SK-MEL-5 (cell line): ENCODE measurements around the gene TMPRSS7. TPM values are rescaled to one million over a fixed set of nuclear protein-coding genes. Genes with fewer than 3 reads are reported as not detected.

Source experiments
- DNase-seq: peaks from one replicate; pipeline ENCODE4 v3.0.0-alpha.2; 2016; ENCODE audit warnings: low read depth, low spot score
- in situ Hi-C: cut with HindIII; loops from 2 replicates; pipeline ENCODE4 v1.10.0; 2016; ENCODE audit warnings: low sequenced_read_pairs, high pct_unique_total_duplicates, low pct_unique_long_range_greater_than_20kb
- total RNA-seq: library from RNA; depleted of rRNA; stranded (reverse); fragments of >200 nt; shearing (Covaris generic); gene quantifications from 2 replicates; pipeline ENCODE4 v1.2.3, GENCODE V29; 2014

The TMPRSS7 gene
- total RNA-seq, 1 experiment from 2014 or later: not detected

DNA sequence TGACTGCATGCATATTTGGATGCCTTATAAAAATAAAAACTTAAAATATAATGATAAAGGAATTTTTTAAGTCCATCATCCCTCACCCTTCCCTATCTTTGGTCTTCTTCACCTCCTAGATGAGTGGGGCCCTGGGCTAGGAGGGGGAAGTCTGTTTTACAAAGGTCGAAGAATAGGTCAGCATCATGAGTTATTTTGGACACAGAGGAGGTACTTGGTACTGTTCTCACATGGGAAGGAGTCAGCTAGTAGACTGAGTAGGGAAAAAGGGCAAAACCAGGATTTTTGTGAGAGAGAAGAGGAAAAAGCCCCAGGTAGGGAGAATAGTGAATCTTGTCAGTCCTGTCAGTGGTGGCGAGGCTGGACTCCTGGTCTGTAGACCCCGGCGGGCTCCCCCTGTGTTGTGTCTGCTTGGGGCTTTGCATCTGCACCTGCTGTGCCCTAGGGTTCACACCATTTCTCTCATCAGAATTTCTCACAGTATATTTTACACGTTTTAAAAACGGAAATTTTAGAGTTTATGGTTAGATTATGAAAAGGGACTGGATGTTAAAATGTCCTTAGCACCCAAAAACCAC, 81.4 kb downstream of the TMPRSS7 start:
- DNase-seq: no peak
- in situ Hi-C loops: no loop called here

DNA sequence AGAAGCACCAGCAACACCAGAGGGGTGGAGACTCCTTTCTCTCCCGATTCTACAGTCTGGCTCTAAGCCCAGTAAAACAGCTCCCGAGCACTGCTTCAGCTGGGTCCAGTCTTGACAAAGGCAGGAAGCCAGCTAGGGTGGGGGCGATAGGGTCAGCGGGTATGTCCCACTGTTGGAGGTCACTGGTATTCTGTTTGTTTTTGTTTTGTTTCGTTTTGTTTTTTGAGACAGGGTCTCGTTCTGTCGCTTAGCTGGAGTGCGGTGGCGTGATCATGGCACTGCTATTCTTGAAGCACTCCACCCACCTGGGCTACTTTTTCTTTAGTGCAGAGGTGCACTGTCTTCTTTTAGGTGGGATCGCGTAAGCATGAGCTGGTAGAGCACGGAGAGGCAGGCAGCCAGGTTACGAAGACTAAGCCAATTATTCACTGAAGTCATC, 82.2 kb downstream of the TMPRSS7 start:
- in situ Hi-C loops: no loop called here

GRCh38 chr3:112117415-112117814, 82.9 kb downstream of the TMPRSS7 start:
- in situ Hi-C loops: no loop called here
- DNase-seq: no peak

More for the DNA sequence above, 82.2 kb downstream of the TMPRSS7 start:
- DNase-seq: no peak

GRCh38 chr3:112117841-112118571, 83.5 kb downstream of the TMPRSS7 start:
- peak; percentile 39 for DNase-seq
- in situ Hi-C loops: no loop called here

DNA sequence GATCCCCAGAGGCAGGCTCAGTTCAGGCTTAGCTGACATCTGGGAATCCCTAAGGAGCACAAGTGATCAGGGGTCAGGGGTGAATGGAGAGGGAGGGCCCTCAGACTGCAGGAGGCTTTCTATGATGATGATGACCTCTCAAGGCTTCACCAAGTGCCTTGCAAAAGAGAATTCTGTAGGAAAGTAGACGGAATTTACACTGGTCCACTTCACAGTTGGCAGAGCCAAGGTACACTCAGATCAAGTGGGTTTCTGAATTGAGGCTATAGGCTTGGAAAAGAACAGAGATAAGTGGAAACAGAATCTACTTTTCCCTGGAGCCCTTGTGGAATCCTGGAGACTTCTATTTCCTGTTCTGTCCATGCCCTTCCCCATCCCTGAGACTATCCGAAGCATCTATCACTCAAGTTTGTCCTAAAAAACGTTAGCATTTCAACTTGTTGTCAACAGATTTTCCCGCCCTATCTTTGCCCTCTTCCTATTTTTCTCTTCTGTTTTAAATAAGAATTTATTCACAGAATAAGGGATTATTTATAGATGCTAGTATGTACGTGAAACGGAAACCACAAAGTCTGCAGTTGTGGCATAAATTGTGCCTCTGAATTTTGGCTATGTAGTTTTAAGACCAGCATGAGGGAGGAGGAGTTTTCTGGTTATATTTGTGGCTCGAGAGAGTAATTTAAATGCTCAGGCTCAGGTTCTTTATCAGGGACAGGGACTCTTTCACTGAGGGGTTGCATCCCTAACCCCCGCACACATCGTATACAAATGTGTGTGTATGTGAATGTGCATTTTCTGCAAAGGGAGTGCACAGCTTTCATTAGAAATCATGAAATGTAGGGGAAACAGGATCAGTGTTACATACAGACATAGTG, 85.7 kb downstream of the TMPRSS7 start:
- in situ Hi-C loops: no loop called here
- no peak for DNase-seq

GRCh38 chr3:112121577-112122547, 87.3 kb downstream of the TMPRSS7 start:
- in situ Hi-C loops: no loop called here

GRCh38 chr3:112122870-112123269, 88.3 kb downstream of the TMPRSS7 start:
- DNase-seq: no peak
- in situ Hi-C loops: no loop called here

More at GRCh38 chr3:112121577-112122547, 87.3 kb downstream of the TMPRSS7 start:
- DNase-seq: no peak

DNA sequence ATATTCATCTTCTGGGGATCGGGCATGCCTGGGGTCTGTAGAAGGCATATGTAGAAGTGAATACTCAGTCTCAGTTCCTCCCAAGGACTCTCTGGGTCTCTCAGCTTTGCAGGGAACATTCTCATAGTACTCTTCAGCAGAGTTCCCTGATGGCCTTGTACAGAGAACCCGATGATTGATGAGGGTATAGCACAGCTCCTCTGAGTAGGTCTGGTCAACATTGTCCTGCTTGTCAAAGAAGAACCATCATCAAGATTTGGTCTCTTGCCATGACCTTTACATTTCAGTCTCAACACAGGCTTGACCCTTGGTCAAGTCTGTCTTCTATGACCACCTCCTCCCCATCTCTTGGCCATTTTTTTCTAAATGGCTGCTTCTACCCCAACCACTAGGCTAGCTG, 89.0 kb downstream of the TMPRSS7 start:
- in situ Hi-C loops: no loop called here
- no peak for DNase-seq

GRCh38 chr3:112124907-112125607, 90.5 kb downstream of the TMPRSS7 start:
- DNase-seq: no peak
- in situ Hi-C loops: loop anchor here (25.0 kb wide), 1 partner anchor 162 kb away; the partner anchor contains the start of gene SLC9C1

DNA sequence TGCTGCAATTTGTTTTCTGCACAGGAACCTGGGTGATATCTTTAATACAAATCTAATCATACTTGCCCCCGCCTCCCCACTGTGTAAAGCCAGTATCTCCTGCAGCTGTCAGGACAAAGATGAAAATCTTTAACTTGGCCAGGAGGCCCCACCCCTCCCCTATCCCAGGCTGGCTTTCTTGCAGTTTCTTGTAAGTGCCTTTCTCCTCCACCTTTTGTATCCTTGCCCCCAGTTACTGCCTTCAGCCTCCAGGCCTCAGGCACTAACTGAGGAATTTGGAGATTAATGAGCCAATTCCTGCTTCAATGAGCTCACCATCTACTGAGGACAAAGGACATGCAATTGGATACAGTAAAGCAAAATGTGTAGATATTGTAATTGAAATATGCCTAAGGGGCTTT, 92.0 kb downstream of the TMPRSS7 start:
- in situ Hi-C loops: loop anchor here (25.0 kb wide), 1 partner anchor 161 kb away; the partner anchor contains the start of gene SLC9C1
- no peak for DNase-seq

GRCh38 chr3:112127522-112128494, 93.3 kb downstream of the TMPRSS7 start:
- in situ Hi-C loops: loop anchor here (25.0 kb wide), 1 partner anchor 159 kb away; the partner anchor contains the start of gene SLC9C1
- no peak for DNase-seq

GRCh38 chr3:112128843-112129727, 94.5 kb downstream of the TMPRSS7 start:
- in situ Hi-C loops: loop anchor here (25.0 kb wide), 1 partner anchor 158 kb away; the partner anchor contains the start of gene SLC9C1
- no peak for DNase-seq

DNA sequence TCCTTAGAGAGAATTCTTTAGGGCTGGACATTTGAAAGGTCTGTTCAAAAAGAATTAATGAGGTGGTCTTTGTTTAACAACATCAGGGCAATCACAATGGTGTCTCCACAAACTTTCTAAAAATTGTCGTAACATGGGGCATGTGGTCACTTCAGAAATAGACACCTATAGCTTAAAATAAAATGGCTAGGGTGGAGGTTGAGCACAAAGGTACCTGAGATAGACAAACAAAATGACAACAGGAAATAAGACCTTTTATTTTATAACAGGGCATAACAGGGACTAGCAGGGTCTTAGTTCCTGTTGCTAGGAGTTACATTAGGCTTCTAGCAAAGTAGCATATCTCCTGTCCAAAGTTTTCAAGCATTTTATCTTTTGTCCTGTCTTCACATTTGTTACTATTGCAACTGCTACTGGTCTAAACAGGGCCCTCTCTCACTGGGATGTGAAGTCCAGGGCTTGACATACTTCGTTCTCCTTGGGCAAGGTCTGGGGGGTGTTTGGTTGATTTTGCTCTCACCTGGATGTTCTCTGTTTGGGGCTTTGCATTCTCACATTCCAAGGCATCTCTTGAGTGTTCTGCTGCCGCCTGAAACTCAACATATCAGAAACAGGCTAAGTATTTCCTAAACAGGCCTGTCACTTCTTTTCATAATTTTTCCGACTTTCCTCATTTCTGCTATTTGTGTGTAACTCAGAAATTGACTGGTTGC, 95.5 kb downstream of the TMPRSS7 start:
- DNase-seq: no peak
- in situ Hi-C loops: loop anchor here (25.0 kb wide), 1 partner anchor 157 kb away; the partner anchor contains the start of gene SLC9C1

- no peak for DNase-seq
- in situ Hi-C loops: loop anchor here (25.0 kb wide), 1 partner anchor 157 kb away; the partner anchor contains the start of gene SLC9C1
Observed at GRCh38 chr3:112130638-112130993, 96.1 kb downstream of the TMPRSS7 start.
